ENCODE results near the gene GADL1.

Gene GADL1

GRCh38 chr3:30694148-30694547 lies 200.3 kb downstream of the GADL1 start:
- TF ChIP-seq, protein P1, sequence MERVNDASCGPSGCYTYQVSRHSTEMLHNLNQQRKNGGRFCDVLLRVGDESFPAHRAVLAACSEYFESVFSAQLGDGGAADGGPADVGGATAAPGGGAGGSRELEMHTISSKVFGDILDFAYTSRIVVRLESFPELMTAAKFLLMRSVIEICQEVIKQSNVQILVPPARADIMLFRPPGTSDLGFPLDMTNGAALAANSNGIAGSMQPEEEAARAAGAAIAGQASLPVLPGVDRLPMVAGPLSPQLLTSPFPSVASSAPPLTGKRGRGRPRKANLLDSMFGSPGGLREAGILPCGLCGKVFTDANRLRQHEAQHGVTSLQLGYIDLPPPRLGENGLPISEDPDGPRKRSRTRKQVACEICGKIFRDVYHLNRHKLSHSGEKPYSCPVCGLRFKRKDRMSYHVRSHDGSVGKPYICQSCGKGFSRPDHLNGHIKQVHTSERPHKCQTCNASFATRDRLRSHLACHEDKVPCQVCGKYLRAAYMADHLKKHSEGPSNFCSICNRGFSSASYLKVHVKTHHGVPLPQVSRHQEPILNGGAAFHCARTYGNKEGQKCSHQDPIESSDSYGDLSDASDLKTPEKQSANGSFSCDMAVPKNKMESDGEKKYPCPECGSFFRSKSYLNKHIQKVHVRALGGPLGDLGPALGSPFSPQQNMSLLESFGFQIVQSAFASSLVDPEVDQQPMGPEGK (CRISPR knock-in tag; IDR thresholded peaks at IDR 0.05; ENCODE audit: borderline replicate concordance) = no peak
- TF ChIP-seq ZC3H10 (CRISPR knock-in tag; IDR thresholded peaks at IDR 0.05) = no peak
- TF ChIP-seq CSDC2 (CRISPR knock-in tag; IDR thresholded peaks at IDR 0.05) = no peak
- TF ChIP-seq ESRRG (CRISPR knock-in tag; IDR thresholded peaks at IDR 0.05) = no peak
- TF ChIP-seq ZNF565 (CRISPR knock-in tag; conservative IDR thresholded peaks at IDR 0.05; ENCODE audit: low read depth) = no peak
- TF ChIP-seq, protein P2, sequence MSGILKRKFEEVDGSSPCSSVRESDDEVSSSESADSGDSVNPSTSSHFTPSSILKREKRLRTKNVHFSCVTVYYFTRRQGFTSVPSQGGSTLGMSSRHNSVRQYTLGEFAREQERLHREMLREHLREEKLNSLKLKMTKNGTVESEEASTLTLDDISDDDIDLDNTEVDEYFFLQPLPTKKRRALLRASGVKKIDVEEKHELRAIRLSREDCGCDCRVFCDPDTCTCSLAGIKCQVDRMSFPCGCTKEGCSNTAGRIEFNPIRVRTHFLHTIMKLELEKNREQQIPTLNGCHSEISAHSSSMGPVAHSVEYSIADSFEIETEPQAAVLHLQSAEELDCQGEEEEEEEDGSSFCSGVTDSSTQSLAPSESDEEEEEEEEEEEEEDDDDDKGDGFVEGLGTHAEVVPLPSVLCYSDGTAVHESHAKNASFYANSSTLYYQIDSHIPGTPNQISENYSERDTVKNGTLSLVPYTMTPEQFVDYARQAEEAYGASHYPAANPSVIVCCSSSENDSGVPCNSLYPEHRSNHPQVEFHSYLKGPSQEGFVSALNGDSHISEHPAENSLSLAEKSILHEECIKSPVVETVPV (CRISPR knock-in tag; IDR thresholded peaks at IDR 0.05) = no peak
- TF ChIP-seq RARB (CRISPR knock-in tag; IDR thresholded peaks at IDR 0.05) = no peak
- TF ChIP-seq PPARA (CRISPR knock-in tag; IDR thresholded peaks at IDR 0.05; ENCODE audit: borderline replicate concordance) = no peak
- TF ChIP-seq TOX (CRISPR knock-in tag; IDR thresholded peaks at IDR 0.05; ENCODE audit: borderline replicate concordance) = no peak
- no peak for TF ChIP-seq TCF4 (CRISPR knock-in tag; IDR thresholded peaks at IDR 0.05; ENCODE audit: borderline replicate concordance)
- no peak for TF ChIP-seq ZNF8 (CRISPR knock-in tag; IDR thresholded peaks at IDR 0.05)
- TF ChIP-seq, protein P3, sequence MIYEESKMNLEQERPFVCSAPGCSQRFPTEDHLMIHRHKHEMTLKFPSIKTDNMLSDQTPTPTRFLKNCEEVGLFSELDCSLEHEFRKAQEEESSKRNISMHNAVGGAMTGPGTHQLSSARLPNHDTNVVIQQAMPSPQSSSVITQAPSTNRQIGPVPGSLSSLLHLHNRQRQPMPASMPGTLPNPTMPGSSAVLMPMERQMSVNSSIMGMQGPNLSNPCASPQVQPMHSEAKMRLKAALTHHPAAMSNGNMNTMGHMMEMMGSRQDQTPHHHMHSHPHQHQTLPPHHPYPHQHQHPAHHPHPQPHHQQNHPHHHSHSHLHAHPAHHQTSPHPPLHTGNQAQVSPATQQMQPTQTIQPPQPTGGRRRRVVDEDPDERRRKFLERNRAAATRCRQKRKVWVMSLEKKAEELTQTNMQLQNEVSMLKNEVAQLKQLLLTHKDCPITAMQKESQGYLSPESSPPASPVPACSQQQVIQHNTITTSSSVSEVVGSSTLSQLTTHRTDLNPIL (CRISPR knock-in tag; IDR thresholded peaks at IDR 0.05; ENCODE audit: low read depth) = no peak
- no peak for TF ChIP-seq POU6F1 (CRISPR knock-in tag; IDR thresholded peaks at IDR 0.05; ENCODE audit: borderline replicate concordance, low read depth)
- TF ChIP-seq GLIS3 (CRISPR knock-in tag; IDR thresholded peaks at IDR 0.05) = no peak
- TF ChIP-seq ARNTL (CRISPR knock-in tag; IDR thresholded peaks at IDR 0.05; ENCODE audit: borderline replicate concordance, low read depth) = no peak
- TF ChIP-seq BACH2 (CRISPR knock-in tag; IDR thresholded peaks at IDR 0.05; ENCODE audit: borderline replicate concordance) = no peak
- no peak for TF ChIP-seq ZFP3 (CRISPR knock-in tag; IDR thresholded peaks at IDR 0.05)
- TF ChIP-seq ZNF70 (CRISPR knock-in tag; IDR thresholded peaks at IDR 0.05) = no peak
- no peak for TF ChIP-seq ISL1 (CRISPR knock-in tag; IDR thresholded peaks at IDR 0.05)
- ATAC-seq = no peak

- peak; percentile 83 for ATAC-seq
- TF ChIP-seq, protein P3 (CRISPR knock-in tag; IDR thresholded peaks at IDR 0.05; ENCODE audit: low read depth) = no peak
- TF ChIP-seq, protein P2 (CRISPR knock-in tag; IDR thresholded peaks at IDR 0.05) = no peak
- TF ChIP-seq OSR1 (CRISPR knock-in tag; IDR thresholded peaks at IDR 0.05) (no peak), SNAI2 (CRISPR knock-in tag; IDR thresholded peaks at IDR 0.05) (no peak), ZC3H10 (CRISPR knock-in tag; IDR thresholded peaks at IDR 0.05) (no peak), BACH2 (CRISPR knock-in tag; IDR thresholded peaks at IDR 0.05; ENCODE audit: borderline replicate concordance) (no peak), ZFP30 (CRISPR knock-in tag; IDR thresholded peaks at IDR 0.05) (no peak), ZNF565 (CRISPR knock-in tag; conservative IDR thresholded peaks at IDR 0.05; ENCODE audit: low read depth) (no peak), CSDC2 (CRISPR knock-in tag; IDR thresholded peaks at IDR 0.05) (no peak), PPARA (CRISPR knock-in tag; IDR thresholded peaks at IDR 0.05; ENCODE audit: borderline replicate concordance) (no peak)
- TF ChIP-seq, protein P1 (CRISPR knock-in tag; IDR thresholded peaks at IDR 0.05; ENCODE audit: borderline replicate concordance) = no peak
These were observed 200.9 kb downstream of the GADL1 start for GRCh38 chr3:30693470-30694120.

Data from SK-N-SH treated with all-trans-retinoic acid at 6 μM for 48 hours (cell line).